ENCODE data around the gene TMCO1.

DNA sequence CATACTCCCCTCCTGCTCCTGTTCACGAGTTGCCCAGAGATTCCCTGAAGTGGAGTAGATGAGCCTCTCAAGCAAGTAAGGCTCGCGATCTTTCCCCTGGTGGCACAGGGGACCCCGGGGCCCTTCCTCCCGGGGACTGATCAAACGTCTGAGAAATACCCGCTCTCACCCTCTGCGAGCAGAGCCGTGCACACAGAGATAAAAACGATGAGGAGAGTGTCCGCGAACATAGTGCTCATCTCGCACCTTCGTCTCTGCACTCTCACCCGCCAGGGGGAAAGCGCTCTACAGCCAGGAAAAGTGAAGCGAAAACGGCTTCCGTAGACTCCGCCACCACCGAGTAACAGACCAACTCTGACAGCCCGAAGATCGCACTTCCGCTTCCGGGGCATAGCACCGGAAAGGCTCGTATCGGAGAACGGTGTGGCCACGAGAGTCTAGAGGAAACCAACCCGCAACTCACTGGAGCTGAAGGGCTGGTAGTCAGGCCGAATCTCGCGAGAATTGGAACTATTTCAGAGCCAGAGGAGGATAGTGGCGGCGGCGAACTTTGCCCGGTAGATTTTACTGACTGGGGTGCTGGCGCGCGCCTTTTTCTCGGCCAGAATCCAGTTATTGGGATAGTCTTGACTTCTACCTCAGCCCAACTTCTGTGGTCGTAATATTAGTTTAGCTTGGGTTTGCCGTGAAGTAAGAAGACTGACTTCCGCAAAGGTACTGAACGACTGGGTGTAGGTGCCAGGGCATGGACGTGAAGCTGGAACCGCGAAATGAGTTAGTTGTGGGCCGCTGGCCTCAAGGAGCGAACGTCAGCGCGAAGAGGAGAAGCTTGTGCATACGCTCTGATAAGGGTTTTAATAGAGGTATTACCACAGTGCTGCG, at the start of gene TMCO1:
- TF ChIP-seq, protein P1, sequence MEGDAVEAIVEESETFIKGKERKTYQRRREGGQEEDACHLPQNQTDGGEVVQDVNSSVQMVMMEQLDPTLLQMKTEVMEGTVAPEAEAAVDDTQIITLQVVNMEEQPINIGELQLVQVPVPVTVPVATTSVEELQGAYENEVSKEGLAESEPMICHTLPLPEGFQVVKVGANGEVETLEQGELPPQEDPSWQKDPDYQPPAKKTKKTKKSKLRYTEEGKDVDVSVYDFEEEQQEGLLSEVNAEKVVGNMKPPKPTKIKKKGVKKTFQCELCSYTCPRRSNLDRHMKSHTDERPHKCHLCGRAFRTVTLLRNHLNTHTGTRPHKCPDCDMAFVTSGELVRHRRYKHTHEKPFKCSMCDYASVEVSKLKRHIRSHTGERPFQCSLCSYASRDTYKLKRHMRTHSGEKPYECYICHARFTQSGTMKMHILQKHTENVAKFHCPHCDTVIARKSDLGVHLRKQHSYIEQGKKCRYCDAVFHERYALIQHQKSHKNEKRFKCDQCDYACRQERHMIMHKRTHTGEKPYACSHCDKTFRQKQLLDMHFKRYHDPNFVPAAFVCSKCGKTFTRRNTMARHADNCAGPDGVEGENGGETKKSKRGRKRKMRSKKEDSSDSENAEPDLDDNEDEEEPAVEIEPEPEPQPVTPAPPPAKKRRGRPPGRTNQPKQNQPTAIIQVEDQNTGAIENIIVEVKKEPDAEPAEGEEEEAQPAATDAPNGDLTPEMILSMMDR (conservative IDR thresholded peaks at IDR 0.05) = no peak
- no peak for TF ChIP-seq EZH2 (IDR thresholded peaks at IDR 0.05; ENCODE audit: low read depth)
